AG04449 (cell line): ENCODE results near the gene COPB1.
A peak's percentile ranks its signal among the peaks of the same experiment; 100 is the strongest.

Experiments
- CTCF ChIA-PET: fragments of 350-600 bp; formaldehyde crosslinking; extraction: SDS; loops from one replicate; lab custom pipeline; 2021; ENCODE audit warnings: antibody characterized with exemption; lab: Yijun Ruan, JAX
- POLR2A ChIA-PET: fragments of 400-600, 350-600 bp; formaldehyde crosslinking; extraction: SDS; loops from one replicate; lab custom pipeline; 2020; ENCODE audit warnings: antibody characterized with exemption, inconsistent platforms; lab: Yijun Ruan, JAX
- DNase-seq: peaks from one replicate; pipeline ENCODE4 v3.0.0-alpha.2; 2010; ENCODE audit warnings: low read depth, low spot score
- H3K4me3 ChIP-seq: 2 replicates; pipeline ENCODE4 v1.5.1; 2011; ENCODE audit warnings: low read depth, mild to moderate bottlenecking, control low read depth, low read length
- TF ChIP-seq, protein P1 (sequence below): IDR thresholded peaks from one replicate; pipeline ENCODE4 v1.5.1; 2011; ENCODE audit warnings: mild to moderate bottlenecking, moderate library complexity, low read length, control low read depth, inconsistent platforms; ENCODE audit not compliant: insufficient read depth; ENCODE audit errors: missing control alignments

COPB1 gene

GRCh38 chr11:14443638-14444037 is 56.0 kb downstream of the COPB1 start:
- H3K4me3 ChIP-seq, result no peak overlapping the region
- ChIA-PET CTCF (interaction anchor here (1.0 to 2.2 kb wide), 5 partner anchors 10 to 135 kb away, joined by 3 to 6 read pairs (median 3); no protein-coding TSS in a partner anchor), POLR2A (no interaction called here)
- TF ChIP-seq, protein P1, sequence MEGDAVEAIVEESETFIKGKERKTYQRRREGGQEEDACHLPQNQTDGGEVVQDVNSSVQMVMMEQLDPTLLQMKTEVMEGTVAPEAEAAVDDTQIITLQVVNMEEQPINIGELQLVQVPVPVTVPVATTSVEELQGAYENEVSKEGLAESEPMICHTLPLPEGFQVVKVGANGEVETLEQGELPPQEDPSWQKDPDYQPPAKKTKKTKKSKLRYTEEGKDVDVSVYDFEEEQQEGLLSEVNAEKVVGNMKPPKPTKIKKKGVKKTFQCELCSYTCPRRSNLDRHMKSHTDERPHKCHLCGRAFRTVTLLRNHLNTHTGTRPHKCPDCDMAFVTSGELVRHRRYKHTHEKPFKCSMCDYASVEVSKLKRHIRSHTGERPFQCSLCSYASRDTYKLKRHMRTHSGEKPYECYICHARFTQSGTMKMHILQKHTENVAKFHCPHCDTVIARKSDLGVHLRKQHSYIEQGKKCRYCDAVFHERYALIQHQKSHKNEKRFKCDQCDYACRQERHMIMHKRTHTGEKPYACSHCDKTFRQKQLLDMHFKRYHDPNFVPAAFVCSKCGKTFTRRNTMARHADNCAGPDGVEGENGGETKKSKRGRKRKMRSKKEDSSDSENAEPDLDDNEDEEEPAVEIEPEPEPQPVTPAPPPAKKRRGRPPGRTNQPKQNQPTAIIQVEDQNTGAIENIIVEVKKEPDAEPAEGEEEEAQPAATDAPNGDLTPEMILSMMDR, result no peak
- no peak for DNase-seq

DNA sequence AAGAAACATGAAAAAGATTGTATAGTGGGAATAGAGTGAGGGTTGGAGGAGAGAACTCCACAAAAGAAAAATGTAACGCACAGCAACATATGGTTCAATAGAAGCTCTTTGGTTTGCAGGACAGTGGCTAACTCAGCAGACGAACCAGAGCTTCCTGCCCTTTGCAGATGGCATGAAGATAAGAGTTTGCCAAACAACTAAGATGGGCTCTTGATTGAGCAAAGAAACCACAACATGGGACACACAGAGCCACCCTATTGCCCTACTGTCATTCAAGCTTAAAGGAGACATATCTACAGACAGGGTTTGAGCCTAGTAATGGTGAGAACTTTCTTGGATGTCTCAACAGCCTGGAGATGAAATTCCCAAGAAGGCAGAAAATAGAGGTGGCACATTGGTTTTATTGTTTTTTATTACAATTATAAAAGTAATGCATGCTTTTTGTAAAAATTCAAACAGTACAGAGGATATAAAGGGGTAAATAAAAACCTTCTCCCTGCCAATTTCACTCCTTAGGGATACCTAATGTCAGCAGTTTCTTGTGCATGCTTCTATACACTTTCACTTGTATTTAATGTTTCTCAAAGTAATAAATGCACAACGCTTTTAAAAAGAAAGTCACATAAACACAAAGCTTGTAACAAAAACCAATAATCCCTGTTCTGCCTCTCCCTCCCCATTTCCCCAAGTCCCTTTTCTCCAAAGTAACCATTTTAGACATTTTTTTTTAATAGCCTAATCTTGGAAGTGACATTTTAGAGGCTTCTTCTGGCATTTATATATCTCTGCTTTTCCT is 63.7 kb downstream of the COPB1 start:
- no peak for DNase-seq
- TF ChIP-seq, protein P1, result no peak
- H3K4me3 ChIP-seq, result no peak overlapping the region
- POLR2A ChIA-PET, result no interaction called here
- CTCF ChIA-PET, result interaction anchor here (0.7 to 1.9 kb wide), 4 partner anchors 10 to 135 kb away, joined by 3 to 10 read pairs (median 5); no protein-coding TSS in a partner anchor

DNA sequence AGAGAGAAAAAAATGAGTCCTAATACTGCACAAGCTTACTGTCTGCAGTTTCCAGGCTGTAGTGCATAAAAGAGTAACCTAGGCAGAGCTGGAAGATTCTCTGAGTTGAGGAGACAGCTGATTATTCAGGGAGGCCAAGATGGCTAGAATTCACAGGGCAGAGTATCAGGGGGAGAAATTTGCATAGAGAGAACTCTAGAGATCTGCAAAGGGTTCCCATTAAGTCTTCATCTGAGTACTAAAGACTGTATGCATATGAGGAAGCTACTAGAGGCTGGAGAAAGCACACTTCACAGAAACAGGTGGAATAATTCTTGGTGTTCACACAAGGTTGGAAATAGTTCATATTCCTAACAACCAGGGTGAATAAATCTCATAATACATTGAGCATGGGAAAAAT is 74.0 kb downstream of the COPB1 start:
- DNase-seq, result no peak
- no peak overlapping the region for H3K4me3 ChIP-seq
- TF ChIP-seq, protein P1, result no peak
- CTCF ChIA-PET, result interaction anchor here (1.0 to 1.9 kb wide), 4 partner anchors 10 to 125 kb away, joined by 3 to 6 read pairs (median 4); no protein-coding TSS in a partner anchor
- POLR2A ChIA-PET, result no interaction called here

- DNase-seq, result no peak
- CTCF ChIA-PET, result interaction anchor here (1.1 to 2.0 kb wide), 3 partner anchors 11 to 123 kb away, joined by 3 to 10 read pairs (median 5); no protein-coding TSS in a partner anchor
- no peak overlapping the region for H3K4me3 ChIP-seq
- TF ChIP-seq, protein P1, result no peak
- POLR2A ChIA-PET, result interaction anchor here (2.8 kb wide), 1 partner anchor 11 kb away, joined by 19 read pairs; no protein-coding TSS in a partner anchor
Observed at GRCh38 chr11:14424096-14424495, 75.5 kb downstream of the COPB1 start.

- TF ChIP-seq, protein P1, result no peak
- POLR2A ChIA-PET, result interaction anchor here (2.8 kb wide), 1 partner anchor 11 kb away, joined by 19 read pairs; no protein-coding TSS in a partner anchor
- CTCF ChIA-PET, result interaction anchor here (1.0 to 2.0 kb wide), 4 partner anchors 12 to 123 kb away, joined by 3 to 10 read pairs (median 4); no protein-coding TSS in a partner anchor
- DNase-seq, result peak; percentile 49
- H3K4me3 ChIP-seq, result no peak overlapping the region
Observed at GRCh38 chr11:14423633-14424032, 76.0 kb downstream of the COPB1 start.

DNA sequence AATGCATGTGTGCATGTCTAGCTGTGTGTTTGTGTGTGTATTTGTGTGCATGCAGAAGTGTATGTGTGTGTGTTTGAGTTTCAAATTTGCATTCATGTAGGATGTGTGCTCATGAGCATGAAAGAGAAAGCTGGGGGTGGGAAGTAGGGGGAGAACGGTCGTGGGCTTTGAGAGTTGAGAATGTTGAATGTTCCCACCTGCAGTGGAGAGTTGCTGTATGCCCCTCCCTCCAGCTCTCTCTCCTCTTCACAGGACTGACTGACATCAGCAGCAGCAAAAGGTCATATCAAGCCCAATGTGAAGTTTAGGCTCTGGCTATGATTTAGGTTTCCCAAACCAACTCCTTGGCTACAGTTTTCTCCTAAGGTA is 76.8 kb downstream of the COPB1 start:
- no peak overlapping the region for H3K4me3 ChIP-seq
- DNase-seq, result no peak
- TF ChIP-seq, protein P1, result no peak
- CTCF ChIA-PET, result interaction anchor here (0.6 to 2.0 kb wide), 7 partner anchors 10 to 122 kb away, joined by 3 to 10 read pairs (median 3); no protein-coding TSS in a partner anchor
- POLR2A ChIA-PET, result interaction anchor here (1.2 to 2.8 kb wide), 4 partner anchors 10 to 33 kb away, joined by 7 to 19 read pairs (median 10); no protein-coding TSS in a partner anchor
